Posterior vena cava (tissue), 2 donors: Measurements from ENCODE around the gene ERCC6L2. TPM values are rescaled to one million over a fixed set of nuclear protein-coding genes. Genes with fewer than 3 reads are reported as not detected.

Experiments
- DNase-seq: peaks from one replicate; pipeline ENCODE4 v3.0.0-alpha.2; 2020; ENCODE audit warnings: low spot score
- intact Hi-C, 2 donors: fragments of 100-400 bp; cut with DNase I; formaldehyde crosslinking; loops; one replicate each; pipeline versions ENCODE4 v1.14.1 to v1.14.2; 2022 to 2023
- total RNA-seq, 2 donors: library from RNA; stranded (reverse); fragmentation: NEBNext Ultra II Directional; extraction: Animal tissue kit (Norgen Biotek cat#: 25700); gene quantifications; one replicate each; pipeline ENCODE4 v1.2.1, GENCODE V29; 2021
- donor health status: DM: yes; HTN: yes; CAD: no.
- donor health status: DM: yes; HTN: yes; CAD: no.

The ERCC6L2 gene
- total RNA-seq, 2 donors from 2014 or later = 42.7 to 47.7 TPM

GRCh38 chr9:96006961-96007360 is 131.5 kb downstream of the ERCC6L2 start:
- intact Hi-C loops = no loop called here
- no peak for DNase-seq

- no peak for DNase-seq
- intact Hi-C loops = no loop called here
These were observed 133.2 kb downstream of the ERCC6L2 start for GRCh38 chr9:96008502-96009222.

- no peak for DNase-seq
- intact Hi-C loops = no loop called here
These were observed 133.7 kb downstream of the ERCC6L2 start for GRCh38 chr9:96009223-96009602.

- DNase-seq = no peak
- intact Hi-C loops = no loop called here
These were observed 134.4 kb downstream of the ERCC6L2 start for GRCh38 chr9:96009690-96010472.

- intact Hi-C loops = no loop called here
- no peak for DNase-seq
These were observed 138.6 kb downstream of the ERCC6L2 start for GRCh38 chr9:96014078-96014477.

- no peak for DNase-seq
- intact Hi-C loops = no loop called here
These were observed 140.6 kb downstream of the ERCC6L2 start for GRCh38 chr9:96015876-96016686.
